Activated naive CD4-positive, alpha-beta T cell treated with anti-CD3 and anti-CD28 coated beads, Interleukin-2, amount 50 U/mL, for 72 hours (primary cell): ENCODE measurements around the gene ANKS6. TPM values are rescaled to one million over a fixed set of nuclear protein-coding genes. Genes with fewer than 3 reads are reported as not detected.
"Not testable (repeated sequence)": the region's sequence is repeated elsewhere in the genome, so short reads cannot be mapped to it uniquely, and the experiment has no call there.

Experiments used
- ATAC-seq, 2 donors: fragments of 150-1000 bp; cut with Tn5 transposase; 2 replicates each; pipeline ENCODE4 v1.10.0; 2021; ENCODE audit warnings: mild to moderate bottlenecking in 2 of 2, moderate library complexity in 2 of 2
- DNase-seq, 2 donors: peaks; one replicate each; pipeline ENCODE4 v3.0.0; 2021 to 2022; ENCODE audit warnings: low spot score in 2 of 2
- H3K27ac Mint-ChIP-seq, 2 donors: one replicate each; pipeline ENCODE4 v1.8.0; 2022; ENCODE audit warnings: mild to moderate bottlenecking in 2 of 2, mixed read lengths in 2 of 2
- H3K36me3 Mint-ChIP-seq, 2 donors: one replicate each; pipeline ENCODE4 v1.8.0; 2022; ENCODE audit warnings: mixed read lengths in 2 of 2
- H3K9me3 Mint-ChIP-seq, 2 donors: one replicate each; pipeline ENCODE4 v1.8.0; 2022; ENCODE audit warnings: mixed read lengths in 2 of 2
- total RNA-seq, 2 donors: library from RNA; stranded (reverse); gene quantifications; one replicate each; pipeline ENCODE4 v1.2.3, GENCODE V29; 2022

The ANKS6 gene
- total RNA-seq, 2 donors from 2014 or later = 9.8 to 18.6 TPM

DNA sequence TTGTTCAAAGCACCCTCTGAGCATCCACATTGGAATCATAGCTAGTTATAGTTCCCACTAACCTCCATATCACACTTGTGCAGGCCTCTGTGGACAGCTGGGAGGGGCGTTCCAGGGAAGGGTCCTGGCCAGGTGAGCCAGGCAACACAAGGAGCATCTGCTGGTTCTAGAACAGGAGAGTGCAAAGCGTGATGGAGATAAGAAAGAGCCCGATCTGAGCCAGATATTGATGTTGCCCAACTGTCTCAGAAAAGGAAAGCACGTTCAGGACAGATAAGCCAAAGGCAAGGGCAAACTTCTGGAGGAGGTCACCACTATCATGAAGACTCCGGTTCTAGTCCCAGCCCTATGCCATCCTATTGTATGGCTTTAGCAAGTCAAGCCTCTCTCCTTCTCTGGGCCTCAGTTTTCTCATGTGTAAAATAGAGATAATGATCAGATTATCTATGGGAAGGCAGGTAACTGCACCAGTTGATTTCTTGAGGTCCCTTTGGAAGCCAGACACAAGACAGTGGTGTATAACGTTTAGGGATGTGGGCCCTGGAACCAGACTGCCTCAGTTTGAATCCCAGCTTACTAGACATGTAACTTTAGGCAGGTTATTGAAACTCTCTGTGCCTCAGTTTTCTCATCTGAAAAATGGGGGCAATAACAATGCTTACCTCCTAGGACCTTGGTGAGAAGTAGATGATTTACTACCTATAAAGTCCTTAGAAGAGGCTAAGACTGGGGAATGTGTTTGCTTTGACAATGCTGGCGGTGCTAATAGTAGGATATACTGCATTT, 107.5 kb downstream of the ANKS6 start:
- Mint-ChIP-seq H3K9me3 (no peaks in the 10 kb centered on the region), H3K27ac (no peak overlapping the region), H3K36me3 (no peaks in the 10 kb centered on the region)
- DNase-seq = no peak
- no peak for ATAC-seq

DNA sequence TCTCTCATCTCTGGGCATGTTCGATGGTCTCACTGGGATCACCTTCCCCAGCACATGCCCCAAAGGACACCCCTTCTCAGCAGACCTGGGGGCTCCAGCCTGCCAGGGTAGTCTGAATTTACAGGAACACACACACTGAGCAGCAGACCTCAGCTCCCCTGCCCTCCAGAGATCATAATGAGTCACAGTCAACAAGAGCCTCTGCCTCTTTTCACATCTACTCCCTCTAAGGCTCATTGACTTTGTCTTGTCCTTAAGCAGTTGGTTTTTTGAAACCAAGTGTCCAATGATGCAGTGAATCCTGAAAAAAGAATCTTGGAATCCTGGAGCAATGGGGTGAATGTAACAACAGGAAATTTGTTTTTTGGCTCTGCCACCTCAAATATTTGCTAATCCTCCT, 108.4 kb downstream of the ANKS6 start:
- no peak overlapping the region for H3K27ac Mint-ChIP-seq
- DNase-seq (no peak), ATAC-seq (no peak)
- no peaks in the 10 kb centered on the region for H3K36me3 Mint-ChIP-seq
- H3K9me3 Mint-ChIP-seq = no peaks in the 10 kb centered on the region

DNA sequence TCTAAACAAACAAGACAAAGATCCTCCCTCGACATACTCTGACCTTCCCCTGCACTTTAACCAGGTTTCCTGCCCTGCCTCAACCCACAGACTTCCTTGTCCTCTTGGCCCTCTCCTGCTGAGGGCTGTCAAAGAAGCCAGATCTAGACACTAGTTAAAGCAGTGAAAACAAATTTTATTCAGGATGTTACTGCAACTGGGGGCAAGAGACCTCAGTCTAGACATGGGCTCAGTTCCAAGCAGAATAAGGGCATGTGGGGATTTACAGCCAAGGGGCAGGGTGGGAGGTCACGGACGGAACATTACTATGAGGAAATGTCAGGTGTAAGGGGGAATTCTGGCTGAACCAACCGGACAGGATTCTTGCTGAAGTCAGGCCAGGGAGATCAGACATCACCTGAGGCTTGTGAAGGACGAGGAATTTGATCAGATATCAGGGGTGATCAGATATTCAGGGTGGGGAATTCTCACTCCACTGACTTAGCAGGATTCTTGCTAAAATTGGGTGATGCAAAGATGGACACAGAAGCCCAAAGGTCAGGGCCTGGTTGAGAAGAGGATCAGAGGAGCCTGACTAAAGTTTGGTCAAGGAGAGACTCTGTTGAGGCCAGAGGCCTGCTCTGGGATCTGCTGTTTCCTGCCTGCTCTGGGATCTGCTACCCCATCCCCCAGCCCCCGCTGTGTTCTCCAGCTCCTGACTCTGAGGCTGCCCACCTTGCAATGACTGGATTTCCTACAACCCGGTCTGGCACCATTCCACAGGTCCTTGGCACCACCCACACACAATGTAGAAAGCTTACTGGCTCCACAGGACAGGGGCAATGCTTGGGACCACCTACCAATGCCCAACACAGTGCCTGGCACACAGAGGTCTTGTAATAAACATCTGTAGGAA, 109.1 kb downstream of the ANKS6 start:
- Mint-ChIP-seq H3K9me3 (no peaks in the 10 kb centered on the region), H3K27ac (peak overlapping the region; percentile 23 to 80), H3K36me3 (no peaks in the 10 kb centered on the region)
- DNase-seq = no peak
- ATAC-seq = no peak

- not testable (repeated sequence) for DNase-seq, ATAC-seq, H3K36me3 Mint-ChIP-seq, H3K9me3 Mint-ChIP-seq, H3K27ac Mint-ChIP-seq
Observed at GRCh38 chr9:98684816-98685215, 111.5 kb downstream of the ANKS6 start.

Other genes with a start within 250 kb of the ANKS6 start
- gene GABBR2, start 87.6 kb downstream of the ANKS6 start, total RNA-seq = not detected
- 10 to 100 TPM in 1 of 2 donors, 1 to 10 TPM in 1; 8.1 to 12.0 TPM for gene GALNT12, start 11.1 kb upstream of the ANKS6 start, total RNA-seq
- gene COL15A1, start 147.4 kb upstream of the ANKS6 start, total RNA-seq = under 1 TPM; 0.11 to 0.23 TPM